IMR-90 (cell line): ENCODE data around the gene SERPINB13. TPM values are rescaled to one million over a fixed set of nuclear protein-coding genes. Genes with fewer than 3 reads are reported as not detected.

Experiments used
- ATAC-seq: fragments of 200-7000 bp; cut with Tn5 transposase; 2 replicates; pipeline ENCODE4 v1.9.1; 2020; ENCODE audit warnings: low read depth, mild to moderate bottlenecking, moderate library complexity
- BruUV-seq: library from RNA; stranded (reverse); fragments of 400-500 nt; replicated peaks from 2 replicates; lab custom pipeline; 2021; lab: Mats Ljungman, UMichigan
- CTCF ChIA-PET: fragments of 300-600 bp; formaldehyde crosslinking; extraction: SDS; loops from one replicate; lab custom pipeline; 2021; ENCODE audit warnings: antibody characterized with exemption; lab: Yijun Ruan, JAX
- POLR2A ChIA-PET: fragments of 300-600 bp; sonication (Branson Sonifier 250); formaldehyde crosslinking; loops from one replicate; lab custom pipeline; 2022; ENCODE audit warnings: antibody characterized with exemption; ENCODE audit not compliant: unreplicated experiment; lab: Charles Lee
- DNase-seq: peaks from one replicate; pipeline ENCODE4 v3.0.0; 2013
- H2AFZ ChIP-seq: replicated peaks from 2 replicates; pipeline ENCODE3; 2013; ENCODE audit warnings: low read length, mild to moderate bottlenecking; ENCODE audit not compliant: poor library complexity
- H2AK5ac ChIP-seq: 2 replicates; pipeline ENCODE4 v1.6.1; 2013; ENCODE audit warnings: low read depth, low read length, inconsistent platforms
- H2AK9ac ChIP-seq: replicated peaks from 2 replicates; pipeline ENCODE3; 2013; ENCODE audit warnings: mild to moderate bottlenecking, low read depth, low read length, moderate library complexity; ENCODE audit not compliant: poor library complexity
- H2BK120ac ChIP-seq: 2 replicates; pipeline ENCODE4 v1.6.1; 2013; ENCODE audit warnings: low read depth, low read length, inconsistent platforms
- H2BK15ac ChIP-seq: 3 replicates; pipeline ENCODE4 v1.6.1; 2013; ENCODE audit warnings: low read depth, low read length, inconsistent platforms
- H2BK20ac ChIP-seq: 2 replicates; pipeline ENCODE4 v1.6.1; 2013; ENCODE audit warnings: low read depth, mild to moderate bottlenecking, inconsistent platforms, low read length, moderate library complexity
- H2BK5ac ChIP-seq: 2 replicates; pipeline ENCODE4 v1.6.1; 2013; ENCODE audit warnings: mild to moderate bottlenecking, low read depth, low read length, inconsistent platforms; ENCODE audit not compliant: poor library complexity, severe bottlenecking
- H3K14ac ChIP-seq: replicated peaks from 2 replicates; pipeline ENCODE4 v1.6.1; 2013; ENCODE audit warnings: low read depth, low read length, inconsistent platforms
- H3K18ac ChIP-seq: 2 replicates; pipeline ENCODE4 v1.6.1; 2013; ENCODE audit warnings: low read depth, low read length, control low read depth
- H3K23ac ChIP-seq: 2 replicates; pipeline ENCODE4 v1.6.1; 2013; ENCODE audit warnings: low read depth, low read length, inconsistent platforms
- H3K27ac ChIP-seq: 2 replicates; pipeline ENCODE4 v1.5.1; 2013; ENCODE audit warnings: mild to moderate bottlenecking, control low read depth, low read length; ENCODE audit not compliant: insufficient read depth
- H3K27me3 ChIP-seq: 2 replicates; pipeline ENCODE4 v1.6.1; 2013; ENCODE audit warnings: low read length; ENCODE audit not compliant: control insufficient read depth, insufficient read depth
- H3K36me3 ChIP-seq: 2 replicates; pipeline ENCODE4 v1.6.1; 2013; ENCODE audit warnings: low read length, mixed read lengths; ENCODE audit not compliant: control insufficient read depth, insufficient read depth
- H3K4ac ChIP-seq: 2 replicates; pipeline ENCODE4 v1.6.1; 2013; ENCODE audit warnings: low read depth, low read length, inconsistent platforms
- H3K4me1 ChIP-seq: 2 replicates; pipeline ENCODE4 v1.6.1; 2013; ENCODE audit warnings: low read length, mixed read lengths; ENCODE audit not compliant: control insufficient read depth, insufficient read depth
- H3K4me2 ChIP-seq: 2 replicates; pipeline ENCODE4 v1.6.1; 2013; ENCODE audit warnings: low read depth, mild to moderate bottlenecking, control low read depth, low read length, moderate library complexity
- H3K4me3 ChIP-seq: 2 replicates; pipeline ENCODE4 v1.5.1; 2013; ENCODE audit warnings: low read depth, mild to moderate bottlenecking, control low read depth, low read length, moderate library complexity; ENCODE audit not compliant: insufficient read depth
- H3K56ac ChIP-seq: 2 replicates; pipeline ENCODE4 v1.6.1; 2013; ENCODE audit warnings: low read length, inconsistent platforms; ENCODE audit not compliant: insufficient read depth; ENCODE audit errors: extremely low read depth
- H3K79me1 ChIP-seq, 2 experiments: 2 replicates each; pipeline ENCODE4 v1.6.1; 2013; ENCODE audit warnings: low read length in 2 of 2, inconsistent platforms in 1 of 2, low read depth in 1 of 2
- H3K9ac ChIP-seq: 2 replicates; pipeline ENCODE4 v1.6.1; 2013; ENCODE audit warnings: low read depth, low read length, control low read depth
- H3K9me1 ChIP-seq: 2 replicates; pipeline ENCODE4 v1.6.1; 2013; ENCODE audit warnings: low read length, inconsistent platforms; ENCODE audit not compliant: insufficient read depth
- H3K9me3 ChIP-seq: 2 replicates; pipeline ENCODE4 v1.6.1; 2013; ENCODE audit warnings: low read length; ENCODE audit not compliant: control insufficient read depth, insufficient read depth
- H4K20me1 ChIP-seq: 2 replicates; pipeline ENCODE4 v1.6.1; 2013; ENCODE audit warnings: low read length, inconsistent platforms; ENCODE audit not compliant: insufficient read depth
- H4K5ac ChIP-seq: 2 replicates; pipeline ENCODE4 v1.6.1; 2013; ENCODE audit warnings: mild to moderate bottlenecking, low read depth, low read length, control low read depth
- H4K8ac ChIP-seq, 2 experiments: 2 replicates each; pipeline ENCODE4 v1.6.1; 2013; ENCODE audit warnings: low read depth in 2 of 2, low read length in 2 of 2, control low read depth in 1 of 2, inconsistent platforms in 1 of 2
- H4K91ac ChIP-seq: 2 replicates; pipeline ENCODE4 v1.6.1; 2013; ENCODE audit warnings: low read depth, low read length, inconsistent platforms; ENCODE audit not compliant: insufficient read depth
- BHLHE40 ChIP-seq: fragments of 150-350 bp; IDR thresholded peaks from 2 replicates; pipeline ENCODE4 v1.6.1; 2016; ENCODE audit warnings: mild to moderate bottlenecking, low read depth, low read length
- CHD1 ChIP-seq: IDR thresholded peaks from 2 replicates; pipeline ENCODE4 v1.6.1; 2012; ENCODE audit warnings: low read depth, low read length, improper control_type of control experiment
- ELK1 ChIP-seq: fragments of 150-350 bp; IDR thresholded peaks from 2 replicates; pipeline ENCODE4 v1.6.1; 2016; ENCODE audit warnings: low read depth, mild to moderate bottlenecking, low read length, moderate library complexity, borderline replicate concordance
- FOS ChIP-seq: fragments of 150-350 bp; IDR thresholded peaks from 2 replicates; pipeline ENCODE4 v1.6.1; 2016; ENCODE audit warnings: low read depth, low read length
- MAFK ChIP-seq: IDR thresholded peaks from 2 replicates; pipeline ENCODE4 v1.6.1; 2012; ENCODE audit warnings: low read depth, low read length, improper control_type of control experiment
- MXI1 ChIP-seq: IDR thresholded peaks from 2 replicates; pipeline ENCODE4 v1.6.1; 2012; ENCODE audit warnings: low read depth, mild to moderate bottlenecking, low read length, moderate library complexity, borderline replicate concordance
- NFE2L2 ChIP-seq: fragments of 150-350 bp; IDR thresholded peaks from 2 replicates; pipeline ENCODE4 v1.6.1; 2016; ENCODE audit warnings: low read depth, mild to moderate bottlenecking, low read length
- RAD21 ChIP-seq: IDR thresholded peaks from 2 replicates; pipeline ENCODE4 v1.6.1; 2012; ENCODE audit warnings: low read length, improper control_type of control experiment
- RCOR1 ChIP-seq: IDR thresholded peaks from 2 replicates; pipeline ENCODE4 v1.6.1; 2012; ENCODE audit warnings: mild to moderate bottlenecking, low read length, improper control_type of control experiment; ENCODE audit not compliant: insufficient replicate concordance
- RFX5 ChIP-seq: IDR thresholded peaks from 2 replicates; pipeline ENCODE4 v1.8.0; 2012; ENCODE audit warnings: low read depth, mild to moderate bottlenecking, low read length, moderate library complexity
- SMC3 ChIP-seq: fragments of 150-350 bp; IDR thresholded peaks from 2 replicates; pipeline ENCODE4 v1.6.1; 2016; ENCODE audit warnings: low read depth, mild to moderate bottlenecking, antibody characterized with exemption, low read length, moderate library complexity
- WGBS, 2 experiments: methylation state at CpG; one replicate each; pipeline versions ENCODE4 v1.1.5 to v1.1.7; 2013; ENCODE audit warnings: missing lambda C conversion rate in 2 of 2; ENCODE audit not compliant: insufficient read length in 1 of 2; ENCODE audit errors: extremely low coverage in 2 of 2; 5-methylcytosine and 5-hydroxymethylcytosine counted together
- dilution Hi-C: fragments of 300-500 bp; cut with HindIII; formaldehyde crosslinking; loops from one replicate; pipeline ENCODE4 v1.14.3; 2018; ENCODE audit warnings: low sequenced_read_pairs; ENCODE audit not compliant: unreplicated experiment
- in situ Hi-C: fragments of 300-500 bp; cut with MboI; formaldehyde crosslinking; loops from 3 replicates; pipeline ENCODE4 v1.14.3; 2019; ENCODE audit warnings: low sequenced_read_pairs, inconsistent platforms, mixed read lengths
- intact Hi-C: fragments of 100-400 bp; cut with micrococcal nuclease; formaldehyde crosslinking; loops from 2 replicates; pipeline ENCODE4 v1.10.0; 2022
- polyA plus RNA-seq, 3 experiments: library from polyadenylated mRNA; depleted of rRNA; stranded (reverse); fragments of >200 nt; gene quantifications; 2 replicates each; pipeline ENCODE4 v1.2.3, GENCODE V29; 2012; ENCODE audit warnings: low replicate concordance in 1 of 3
- total RNA-seq: library from RNA; depleted of rRNA; stranded (reverse); fragments of >200 nt; gene quantifications from 2 replicates; pipeline ENCODE4 v1.2.3, GENCODE V29; 2012

Gene SERPINB13
- total and polyA plus RNA-seq, 2 of the 4 experiments (the other 2 are of a cell fraction) = not detected

- no peak for TF ChIP-seq RFX5
Observed at GRCh38 chr18:63539904-63540510, 47.1 kb upstream of the SERPINB13 start (continued).

GRCh38 chr18:63542069-63542468 lies 45.1 kb upstream of the SERPINB13 start, which contains the start of gene SERPINB12:
SERPINB12 (plus strand) TSS chr18:63542369; CDS start chr18:63556160, 13,791 bp downstream.
- WGBS, 2 experiments = no CpG with 5 or more reads among the region's 1 CpG
- no peak within 1 kb of the TSS for H4K5ac ChIP-seq
- dilution Hi-C loops (no loop called here), intact Hi-C loops (no loop called here), in situ Hi-C loops (no loop called here)
- no peaks in the 10 kb centered on the region for H3K36me3 ChIP-seq
- H4K8ac ChIP-seq = no peak within 1 kb of the TSS
- DNase-seq (no peak), ATAC-seq (no peak)
- peaks cover under 1% of the 10 kb centered on the region; the same call in 1 of the 2 replicates for H3K9me3 ChIP-seq
- H3K4me3 ChIP-seq = no peak within 1 kb of the TSS
- H3K14ac ChIP-seq = no peak within 1 kb of the TSS
- no peak within 1 kb of the TSS for H3K9ac ChIP-seq
- H3K79me1 ChIP-seq = no peaks in the 10 kb centered on the region
- no peak within 1 kb of the TSS for H2BK20ac ChIP-seq
- H3K4me1 ChIP-seq = no peaks in the 10 kb centered on the region
- H3K18ac ChIP-seq = no peak within 1 kb of the TSS
- H2BK120ac ChIP-seq = no peak within 1 kb of the TSS
- no peaks in the 10 kb centered on the region for H4K20me1 ChIP-seq
- ChIA-PET CTCF (interaction anchor here (0.7 kb wide), 1 partner anchor 849 kb away, joined by 3 read pairs; no protein-coding TSS in a partner anchor), POLR2A (no interaction called here)
- no peak within 1 kb of the TSS for H3K4ac ChIP-seq
- no peak within 1 kb of the TSS for H3K4me2 ChIP-seq
- H2AK9ac ChIP-seq = no peak within 1 kb of the TSS
- no peak within 1 kb of the TSS for H2AK5ac ChIP-seq
- no peak within 1 kb of the TSS for H3K27ac ChIP-seq
- no peak within 1 kb of the TSS for H2AFZ ChIP-seq
- peaks cover 2% of the 10 kb centered on the region; the same call in 1 of the 2 replicates for H3K27me3 ChIP-seq
- no peak within 1 kb of the TSS for H3K56ac ChIP-seq
- H4K91ac ChIP-seq = no peak within 1 kb of the TSS
- no peak within 1 kb of the TSS for H2BK5ac ChIP-seq
- no peak within 1 kb of the TSS for H2BK15ac ChIP-seq
- BruUV-seq = no TSS peak
- no peak within 1 kb of the TSS for H3K23ac ChIP-seq
- no peaks in the 10 kb centered on the region for H3K9me1 ChIP-seq
- TF ChIP-seq FOS (no peak), RAD21 (no peak), NFE2L2 (no peak), CHD1 (no peak), RCOR1 (no peak), BHLHE40 (no peak), MAFK (no peak), SMC3 (no peak), ELK1 (no peak), MXI1 (no peak)
